ENCODE data around the gene RAP1B.

The RAP1B gene

GRCh38 chr12:68612697-68613096 lies 2.0 kb downstream of the RAP1B start:
- POLR2A ChIA-PET: interaction anchor here (0.7 to 1.1 kb wide), 2 partner anchors 9 to 74 kb away, joined by 4 read pairs; partner anchors contain the start of gene NUP107
- CTCF ChIA-PET: interaction anchor here (0.9 to 2.8 kb wide), 3 partner anchors 9 to 254 kb away, joined by 3 to 10 read pairs (median 8); no protein-coding TSS in a partner anchor
- no peak for DNase-seq (ENCODE audit: low read depth, low spot score)
- peak overlapping the region; percentile 84 for H3K4me3 ChIP-seq (ENCODE audit: low read depth, low read length)
- no peak for TF ChIP-seq CTCF (IDR thresholded peaks at IDR 0.05; ENCODE audit: insufficient read depth, low read length, missing control alignments)

GRCh38 chr12:68613209-68613904 lies 2.7 kb downstream of the RAP1B start:
- H3K4me3 ChIP-seq (ENCODE audit: low read depth, low read length): peak overlapping the region; percentile 84
- POLR2A ChIA-PET: interaction anchor here (0.6 to 1.1 kb wide), 2 partner anchors 9 to 346 kb away, joined by 3 to 4 read pairs; no protein-coding TSS in a partner anchor
- DNase-seq (ENCODE audit: low read depth, low spot score): no peak
- CTCF ChIA-PET: interaction anchor here (1.2 to 2.5 kb wide), 3 partner anchors 13 to 255 kb away, joined by 4 to 10 read pairs (median 7); no protein-coding TSS in a partner anchor
- TF ChIP-seq CTCF (IDR thresholded peaks at IDR 0.05; ENCODE audit: insufficient read depth, low read length, missing control alignments): no peak

GRCh38 chr12:68614105-68614679 lies 3.5 kb downstream of the RAP1B start:
- CTCF ChIA-PET: interaction anchor here (1.2 to 1.8 kb wide), 2 partner anchors 14 to 255 kb away, joined by 4 to 7 read pairs; no protein-coding TSS in a partner anchor
- peak overlapping the region; percentile 84 for H3K4me3 ChIP-seq (ENCODE audit: low read depth, low read length)
- TF ChIP-seq CTCF (IDR thresholded peaks at IDR 0.05; ENCODE audit: insufficient read depth, low read length, missing control alignments): no peak
- no peak for DNase-seq (ENCODE audit: low read depth, low spot score)
- POLR2A ChIA-PET: interaction anchor here (0.6 kb wide), 1 partner anchor 347 kb away, joined by 3 read pairs; no protein-coding TSS in a partner anchor

GRCh38 chr12:68614769-68615168 lies 4.1 kb downstream of the RAP1B start:
- CTCF ChIA-PET: interaction anchor here (1.2 to 1.8 kb wide), 2 partner anchors 15 to 256 kb away, joined by 4 to 7 read pairs; no protein-coding TSS in a partner anchor
- DNase-seq (ENCODE audit: low read depth, low spot score): no peak
- POLR2A ChIA-PET: no interaction called here
- TF ChIP-seq CTCF (IDR thresholded peaks at IDR 0.05; ENCODE audit: insufficient read depth, low read length, missing control alignments): no peak
- H3K4me3 ChIP-seq (ENCODE audit: low read depth, low read length): peak overlapping the region; percentile 84

GRCh38 chr12:68617160-68617926 lies 6.6 kb downstream of the RAP1B start:
- no peak for DNase-seq (ENCODE audit: low read depth, low spot score)
- ChIA-PET CTCF (interaction anchor here (1.4 kb wide), 1 partner anchor 259 kb away, joined by 3 read pairs; no protein-coding TSS in a partner anchor), POLR2A (interaction anchor here (0.6 kb wide), 1 partner anchor 70 kb away, joined by 4 read pairs; no protein-coding TSS in a partner anchor)
- no peak overlapping the region for H3K4me3 ChIP-seq (ENCODE audit: low read depth, low read length)
- TF ChIP-seq CTCF (IDR thresholded peaks at IDR 0.05; ENCODE audit: insufficient read depth, low read length, missing control alignments): no peak
